Measurements from ENCODE around the gene RPL21.
"Not testable (repeated sequence)": the region's sequence is repeated elsewhere in the genome, so short reads cannot be mapped to it uniquely, and the experiment has no call there.

RPL21 gene

DNA sequence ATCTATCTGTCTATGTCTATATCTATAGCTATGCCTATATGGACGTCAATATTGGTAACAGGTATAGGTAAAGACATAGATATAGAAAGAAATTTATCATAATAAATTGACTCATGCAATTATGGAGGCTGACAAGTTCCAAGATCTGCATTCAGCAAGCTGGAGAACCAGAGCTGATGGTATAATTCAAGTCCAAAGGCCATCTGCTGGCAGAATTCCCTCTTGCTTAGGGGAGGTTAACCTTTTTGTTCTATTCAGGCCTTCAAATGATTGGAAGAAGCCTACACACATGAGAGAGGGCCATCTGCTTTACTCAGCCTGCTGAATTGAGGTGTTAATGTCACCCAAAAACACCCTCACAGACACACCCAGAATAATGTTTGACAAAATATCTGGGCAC is 30.1 kb downstream of the RPL21 start:
- TF ChIP-seq, protein P1, sequence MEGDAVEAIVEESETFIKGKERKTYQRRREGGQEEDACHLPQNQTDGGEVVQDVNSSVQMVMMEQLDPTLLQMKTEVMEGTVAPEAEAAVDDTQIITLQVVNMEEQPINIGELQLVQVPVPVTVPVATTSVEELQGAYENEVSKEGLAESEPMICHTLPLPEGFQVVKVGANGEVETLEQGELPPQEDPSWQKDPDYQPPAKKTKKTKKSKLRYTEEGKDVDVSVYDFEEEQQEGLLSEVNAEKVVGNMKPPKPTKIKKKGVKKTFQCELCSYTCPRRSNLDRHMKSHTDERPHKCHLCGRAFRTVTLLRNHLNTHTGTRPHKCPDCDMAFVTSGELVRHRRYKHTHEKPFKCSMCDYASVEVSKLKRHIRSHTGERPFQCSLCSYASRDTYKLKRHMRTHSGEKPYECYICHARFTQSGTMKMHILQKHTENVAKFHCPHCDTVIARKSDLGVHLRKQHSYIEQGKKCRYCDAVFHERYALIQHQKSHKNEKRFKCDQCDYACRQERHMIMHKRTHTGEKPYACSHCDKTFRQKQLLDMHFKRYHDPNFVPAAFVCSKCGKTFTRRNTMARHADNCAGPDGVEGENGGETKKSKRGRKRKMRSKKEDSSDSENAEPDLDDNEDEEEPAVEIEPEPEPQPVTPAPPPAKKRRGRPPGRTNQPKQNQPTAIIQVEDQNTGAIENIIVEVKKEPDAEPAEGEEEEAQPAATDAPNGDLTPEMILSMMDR (conservative IDR thresholded peaks at IDR 0.05), result no peak
- TF ChIP-seq ZFX (IDR thresholded peaks at IDR 0.05), result no peak
- H3K27ac ChIP-seq, result no peak overlapping the region

DNA sequence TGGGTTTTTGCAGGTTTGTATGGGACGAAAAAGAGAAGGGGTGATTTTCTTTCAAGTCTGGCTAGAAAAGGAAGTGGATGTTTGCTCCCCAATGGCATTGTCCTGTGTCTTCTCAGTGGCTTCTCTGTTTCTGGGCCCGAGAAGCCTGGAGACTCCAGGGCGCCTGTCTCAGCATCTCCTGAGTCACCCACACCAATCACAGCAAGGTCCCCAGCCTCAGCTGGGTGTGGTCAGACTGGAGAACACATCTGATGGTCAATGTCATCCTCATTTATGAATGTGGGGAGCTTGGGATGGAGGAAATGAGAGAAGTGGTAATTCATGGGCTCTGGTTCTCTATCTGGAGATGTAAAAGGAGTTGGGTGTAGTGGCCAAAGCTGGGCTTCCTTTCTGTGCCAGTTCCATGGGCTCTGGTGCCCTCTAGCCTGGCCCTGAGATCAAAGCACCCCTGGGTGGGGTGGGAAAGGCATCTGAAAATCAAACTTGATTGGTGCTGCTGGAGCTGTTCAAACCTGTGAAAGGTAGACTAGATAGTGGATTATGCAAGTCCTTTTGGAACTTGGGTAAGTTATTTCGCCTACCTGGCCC is 32.6 kb downstream of the RPL21 start:
- no peak overlapping the region for H3K27ac ChIP-seq
- no peak for TF ChIP-seq ZFX (IDR thresholded peaks at IDR 0.05)
- TF ChIP-seq, protein P1 (conservative IDR thresholded peaks at IDR 0.05), result peak; percentile 35

DNA sequence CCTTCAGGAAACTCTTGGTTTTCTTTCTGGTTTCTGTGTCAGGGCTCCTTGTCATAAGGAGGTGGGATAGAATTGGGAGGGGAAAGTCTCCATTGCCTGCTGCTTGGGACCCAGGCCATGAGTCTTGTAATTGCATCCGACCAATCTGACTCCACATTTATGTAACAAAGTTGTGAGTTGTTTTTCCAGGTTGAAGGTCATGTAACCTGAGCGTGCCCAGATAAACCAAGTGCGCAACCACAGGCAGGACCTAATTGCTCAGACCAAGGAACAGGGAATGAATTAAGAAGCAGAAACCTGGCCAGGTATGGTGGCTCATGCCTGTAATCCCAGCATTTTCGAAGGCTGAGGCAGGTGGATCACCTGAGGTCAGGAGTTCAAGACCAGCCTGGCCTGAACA is 37.0 kb downstream of the RPL21 start:
- TF ChIP-seq ZFX (IDR thresholded peaks at IDR 0.05), result no peak
- TF ChIP-seq, protein P1 (conservative IDR thresholded peaks at IDR 0.05), result no peak
- no peak overlapping the region for H3K27ac ChIP-seq

DNA sequence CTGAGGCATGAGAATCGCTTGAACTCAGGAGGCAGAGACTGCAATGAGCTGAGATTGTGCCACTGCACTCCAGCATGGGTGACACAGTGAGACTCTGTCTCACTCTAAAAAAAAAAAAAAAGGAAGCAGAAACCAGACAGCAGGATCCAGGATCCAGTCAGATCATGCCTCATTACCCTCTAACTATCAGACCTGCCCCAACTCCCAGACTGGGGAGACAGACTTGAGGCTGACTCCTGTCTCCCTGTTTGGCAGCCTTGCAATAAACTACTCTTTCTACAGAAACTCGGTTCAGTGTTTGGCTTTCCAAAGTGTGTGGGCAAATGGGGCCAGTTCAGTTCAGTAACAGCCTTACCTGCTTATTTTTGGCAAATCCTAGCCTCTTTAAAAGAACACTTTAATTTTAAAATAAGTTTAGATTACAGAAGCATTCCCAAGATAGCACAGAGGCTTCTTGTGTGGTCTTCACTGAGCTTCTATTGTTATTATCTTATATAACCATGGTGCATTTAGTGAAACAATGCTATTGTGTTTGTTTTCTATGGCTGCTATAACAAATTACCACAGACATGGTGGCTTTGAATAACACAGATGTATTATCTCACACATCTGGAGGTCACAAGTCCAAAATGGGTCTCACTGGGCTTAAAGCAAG is 37.8 kb downstream of the RPL21 start:
- TF ChIP-seq, protein P1 (conservative IDR thresholded peaks at IDR 0.05), result no peak
- TF ChIP-seq ZFX (IDR thresholded peaks at IDR 0.05), result no peak
- no peak overlapping the region for H3K27ac ChIP-seq

DNA sequence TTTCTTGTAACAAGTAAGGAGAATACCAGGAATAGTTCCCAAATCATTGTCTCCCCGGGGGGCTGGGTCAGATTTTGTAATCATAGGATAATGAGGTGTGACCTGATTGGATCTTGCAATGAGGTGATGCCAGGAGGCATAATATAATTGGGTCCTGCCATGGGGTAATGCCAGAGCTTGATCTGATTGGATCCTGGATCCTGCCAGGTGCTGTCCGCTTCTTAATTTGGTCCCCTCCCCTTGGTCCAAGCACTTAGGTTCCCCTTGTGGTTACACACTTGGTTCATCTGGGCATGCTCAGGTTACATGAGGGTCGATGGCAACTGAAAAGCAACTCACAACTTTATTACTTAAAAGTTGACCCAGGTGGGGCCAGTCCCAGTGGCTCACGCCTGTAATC is 39.4 kb downstream of the RPL21 start:
- TF ChIP-seq, protein P1 (conservative IDR thresholded peaks at IDR 0.05), result no peak
- TF ChIP-seq ZFX (IDR thresholded peaks at IDR 0.05), result no peak
- H3K27ac ChIP-seq, result no peak overlapping the region

DNA sequence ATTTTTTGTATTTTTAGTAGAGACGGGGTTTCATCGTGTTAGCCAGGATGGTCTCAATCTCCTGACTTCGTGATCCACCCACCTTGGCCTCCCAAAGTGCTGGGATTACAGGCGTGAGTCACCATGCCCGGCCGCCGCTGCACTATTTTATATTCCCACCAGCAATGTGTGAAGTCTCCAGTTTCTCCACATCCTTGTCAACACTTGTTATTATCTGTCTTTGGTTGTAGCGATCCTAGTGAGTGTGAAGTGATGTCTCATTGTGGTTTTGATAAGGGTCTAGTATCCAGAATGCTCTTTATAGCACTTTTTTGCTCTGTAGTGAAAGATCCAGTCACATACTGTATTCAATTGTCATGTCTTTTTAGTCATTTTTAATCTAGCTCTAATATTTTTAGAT is 40.6 kb downstream of the RPL21 start:
- not testable (repeated sequence) for H3K27ac ChIP-seq

DNA sequence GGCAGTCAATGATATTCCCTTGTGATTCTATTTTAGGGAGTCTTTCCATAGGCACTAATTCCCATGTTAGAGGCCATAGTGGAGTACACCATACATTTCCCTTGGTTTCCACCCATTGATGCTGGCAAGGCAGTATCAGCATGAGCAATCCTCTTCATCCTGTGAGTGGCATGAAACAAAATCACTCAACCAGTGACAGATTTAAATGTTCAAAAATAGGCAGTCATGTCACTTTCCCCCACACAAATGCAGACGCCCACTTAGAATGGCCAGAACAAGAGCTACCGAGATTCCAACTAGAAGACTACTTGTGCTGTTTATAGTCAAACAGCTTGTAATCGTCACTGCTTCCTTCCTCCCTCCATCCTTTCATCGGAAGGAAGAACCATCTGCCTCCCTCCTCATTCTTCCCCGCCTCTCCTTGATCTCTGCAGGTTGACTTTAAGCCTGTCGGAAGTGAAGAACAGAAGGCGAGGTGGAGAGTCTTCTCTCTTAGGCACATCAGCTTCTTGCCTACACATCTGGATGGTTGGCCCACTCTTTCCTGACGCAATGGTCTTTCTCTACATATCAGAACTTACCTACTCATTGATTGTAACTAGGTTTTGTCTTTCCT is 41.8 kb downstream of the RPL21 start:
- no peak overlapping the region for H3K27ac ChIP-seq

More for the DNA sequence above, 41.8 kb downstream of the RPL21 start:
- TF ChIP-seq ZFX (IDR thresholded peaks at IDR 0.05), result no peak
- TF ChIP-seq, protein P1 (conservative IDR thresholded peaks at IDR 0.05), result no peak

Measured in C4-2B (cell line).